ENCODE measurements around the gene PAGR1.

- no peak for TF ChIP-seq POLR2A (IDR thresholded peaks at IDR 0.05; ENCODE audit: low read depth, low read length)
- TF ChIP-seq TAF1 (IDR thresholded peaks at IDR 0.05; ENCODE audit: borderline replicate concordance, low read depth, low read length), result no peak
Measured at GRCh38 chr16:29845656-29846055, 29.7 kb downstream of the PAGR1 start.

Data from GM12892 (cell line).